Stimulated activated CD4-positive, alpha-beta T cell treated with anti-CD3 and anti-CD28 coated beads, Interleukin-1b, Interleukin-23, amount 100 ng/mL, for 24 hours (primary cell): Measurements from ENCODE around the gene HMSD.
"Not testable (repeated sequence)": the region's sequence is repeated elsewhere in the genome, so short reads cannot be mapped to it uniquely, and the experiment has no call there.

ENCODE experiments used
- DNase-seq, 4 experiments: peaks; one replicate each; pipeline ENCODE4 v3.0.0-alpha.2; 2020; ENCODE audit warnings: low read depth in 4 of 4, low spot score in 1 of 4

HMSD gene, protein sequence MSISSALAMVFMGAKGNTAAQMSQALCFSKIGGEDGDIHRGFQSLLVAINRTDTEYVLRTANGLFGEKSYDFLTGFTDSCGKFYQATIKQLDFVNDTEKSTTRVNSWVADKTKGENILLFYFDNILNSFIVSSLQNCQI

GRCh38 chr18:63949068-63949737 lies at the start of gene HMSD:
Gene HMSD, plus strand, starts transcription at chr18:63949301. Its CDS starts 4,155 bp downstream, at chr18:63953456.
- peak in 2 of 4 experiments; percentile 40 to 65 for DNase-seq

GRCh38 chr18:63903851-63904570 lies 45.1 kb upstream of the HMSD start:
- no peak for DNase-seq

DNA sequence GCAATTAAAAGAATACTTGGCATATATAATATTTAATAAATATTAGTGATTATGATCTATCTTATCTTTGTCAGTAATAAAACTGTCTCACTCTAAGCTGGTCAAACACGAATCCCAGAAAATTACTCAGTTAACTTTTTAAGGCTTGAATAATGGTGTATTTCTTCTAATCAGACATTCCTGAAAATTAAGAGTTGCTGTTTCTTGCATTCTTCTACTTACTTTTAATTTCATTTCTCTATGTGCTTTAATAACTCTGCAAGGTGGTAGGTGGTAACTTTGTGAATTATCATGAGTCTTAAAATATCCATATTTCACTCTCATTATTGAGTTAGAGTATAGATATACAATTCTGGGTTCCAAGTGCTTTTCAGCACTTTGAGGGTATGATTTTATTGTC lies 44.4 kb upstream of the HMSD start:
- no peak for DNase-seq

DNA sequence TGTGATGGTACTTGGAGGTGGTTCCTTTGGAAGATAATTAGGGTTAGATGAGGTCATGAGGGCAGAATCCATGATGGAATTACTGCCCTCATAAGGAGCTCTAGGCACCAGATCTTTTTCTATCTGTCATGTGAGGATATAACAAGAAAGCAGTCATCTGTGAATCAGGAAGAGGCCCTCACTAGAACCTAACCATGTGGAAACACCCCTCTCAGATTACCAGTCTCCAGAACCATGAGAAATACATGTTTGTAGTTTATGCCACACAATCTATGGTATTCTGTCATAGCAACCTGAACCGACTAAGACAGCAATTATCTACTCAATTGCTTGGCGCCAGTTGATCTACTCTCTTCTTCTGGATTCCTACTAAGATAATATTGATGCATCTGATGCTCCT lies 43.7 kb upstream of the HMSD start:
- DNase-seq, result no peak

GRCh38 chr18:63906056-63906455 lies 43.0 kb upstream of the HMSD start:
- no peak for DNase-seq

DNA sequence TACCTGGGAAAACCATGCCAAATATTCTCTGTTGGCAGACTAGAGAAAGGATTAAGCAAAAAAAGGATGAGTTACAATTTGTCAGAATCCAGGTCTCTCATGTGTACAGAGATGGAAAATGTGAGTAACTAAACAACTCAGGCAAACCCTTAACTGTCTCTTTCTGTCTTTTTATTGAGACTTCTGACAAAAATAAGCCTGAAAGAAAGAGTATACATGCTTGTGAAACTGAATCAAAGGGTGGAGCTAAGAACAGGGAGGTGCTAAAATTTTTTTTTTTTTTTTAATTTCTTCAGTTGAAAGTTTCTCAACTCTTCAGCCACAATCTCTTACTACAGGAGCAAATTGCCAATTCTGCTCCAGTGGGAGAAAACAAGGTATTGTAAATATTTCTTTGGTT lies 41.4 kb upstream of the HMSD start, which contains the start of gene SERPINB10:
SERPINB10 (plus strand) TSS at position 295 of the 400 bp plus-strand sequence. CDS start 7,553 bp downstream, outside the sequence.
- no peak for DNase-seq

DNA sequence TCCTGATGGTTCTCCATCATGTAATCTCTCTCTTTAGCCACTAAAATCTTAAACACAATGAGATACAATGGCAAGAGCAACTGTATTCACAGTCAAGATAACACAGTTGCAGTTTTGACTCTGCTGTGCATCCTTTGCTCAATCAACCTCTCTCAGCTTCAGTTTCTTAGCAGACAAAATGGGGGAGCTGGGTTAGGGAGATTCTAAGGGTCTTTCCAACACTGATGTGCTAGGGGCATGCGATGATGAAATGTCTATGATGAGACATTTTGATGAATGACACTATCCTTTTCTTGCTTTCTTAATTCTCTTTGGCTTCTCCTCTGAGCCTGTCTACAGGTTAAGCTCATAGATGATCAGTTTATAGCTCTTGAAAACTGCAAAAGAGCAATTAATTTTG lies 40.2 kb upstream of the HMSD start:
- no peak for DNase-seq

DNA sequence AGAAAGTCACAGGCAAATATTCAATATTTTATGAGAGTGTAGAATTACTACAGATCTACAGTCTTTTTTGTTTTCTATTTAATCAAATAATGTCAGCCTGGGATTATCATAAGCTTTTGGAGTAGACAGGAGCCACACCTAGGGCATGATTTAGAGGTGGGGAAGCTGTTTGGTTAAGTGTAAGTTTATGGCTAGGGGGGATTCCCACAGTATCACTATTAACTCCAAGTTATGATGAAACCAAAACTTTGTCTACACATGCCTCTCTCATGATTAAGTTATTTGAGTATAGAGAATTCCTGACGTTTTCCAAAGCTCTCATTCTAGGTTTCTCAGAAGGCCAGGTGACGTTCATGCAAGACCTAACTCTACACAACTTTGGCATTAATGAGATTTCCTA lies 39.2 kb upstream of the HMSD start:
- no peak for DNase-seq

DNA sequence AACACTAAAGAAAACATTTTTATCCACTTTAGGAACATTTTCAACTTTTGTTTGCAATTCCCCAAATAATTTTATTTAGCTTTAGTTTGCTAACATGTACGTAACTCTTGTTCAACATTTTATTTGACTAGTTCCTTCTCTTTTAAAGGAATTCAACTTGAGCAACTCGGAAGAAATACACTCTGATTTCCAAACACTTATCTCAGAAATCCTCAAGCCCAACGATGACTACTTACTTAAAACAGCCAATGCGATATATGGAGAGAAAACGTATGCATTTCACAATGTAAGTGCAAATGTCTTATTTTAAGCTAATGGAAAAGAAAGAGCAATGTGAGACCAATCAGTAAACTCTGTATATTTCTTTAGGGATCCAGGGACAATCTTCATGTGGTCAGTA lies 31.3 kb upstream of the HMSD start:
- no peak for DNase-seq

DNA sequence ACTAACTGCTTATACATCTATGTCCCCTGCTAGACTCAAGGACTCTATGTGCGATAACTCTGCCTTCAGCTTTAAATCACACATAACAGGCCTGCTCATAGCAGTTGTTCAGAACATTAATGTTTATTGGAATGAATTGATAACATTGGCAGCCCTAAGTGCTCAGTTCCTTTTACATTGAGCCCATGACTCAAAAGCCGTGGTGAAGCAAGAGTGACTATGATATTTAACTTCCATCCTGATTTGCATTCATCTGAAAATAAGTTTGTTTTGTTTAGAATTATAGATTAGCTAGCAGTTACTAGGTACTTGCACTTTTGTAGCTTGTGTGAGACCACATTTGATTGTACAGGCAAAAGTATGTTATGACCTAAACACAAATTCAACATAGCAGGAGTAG lies 27.1 kb upstream of the HMSD start:
- DNase-seq, result no peak

- DNase-seq, result no peak
These were observed 24.6 kb upstream of the HMSD start for GRCh38 chr18:63924551-63924950.

DNA sequence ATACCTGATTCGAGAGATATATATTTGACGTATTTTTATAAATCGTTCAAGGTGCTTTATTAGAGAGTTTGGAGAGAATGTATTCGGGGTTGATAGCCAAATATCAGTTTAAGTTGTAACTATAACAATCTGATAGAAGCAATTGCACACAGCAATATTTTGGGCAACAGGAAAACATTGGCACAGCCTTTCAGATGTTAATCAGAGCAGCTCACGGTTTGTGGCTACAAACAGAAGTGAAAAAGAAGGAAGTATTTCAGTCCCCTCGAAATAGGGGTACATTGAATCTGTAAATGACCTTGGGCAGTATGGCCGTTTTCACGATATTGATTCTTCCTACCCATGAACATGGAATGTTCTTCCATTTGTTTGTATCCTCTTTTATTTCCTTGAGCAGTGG lies 20.8 kb upstream of the HMSD start:
- no peak for DNase-seq

- DNase-seq, result not testable (repeated sequence)
These were observed 19.7 kb upstream of the HMSD start for GRCh38 chr18:63929369-63929768.

GRCh38 chr18:63930773-63931354 lies 18.2 kb upstream of the HMSD start:
- no peak for DNase-seq

- peak; percentile 23 to 52 (median 34) for DNase-seq
These were observed 12.8 kb upstream of the HMSD start for GRCh38 chr18:63936156-63936931.

- no peak for DNase-seq
These were observed 12.1 kb upstream of the HMSD start for GRCh38 chr18:63936932-63937393.

DNA sequence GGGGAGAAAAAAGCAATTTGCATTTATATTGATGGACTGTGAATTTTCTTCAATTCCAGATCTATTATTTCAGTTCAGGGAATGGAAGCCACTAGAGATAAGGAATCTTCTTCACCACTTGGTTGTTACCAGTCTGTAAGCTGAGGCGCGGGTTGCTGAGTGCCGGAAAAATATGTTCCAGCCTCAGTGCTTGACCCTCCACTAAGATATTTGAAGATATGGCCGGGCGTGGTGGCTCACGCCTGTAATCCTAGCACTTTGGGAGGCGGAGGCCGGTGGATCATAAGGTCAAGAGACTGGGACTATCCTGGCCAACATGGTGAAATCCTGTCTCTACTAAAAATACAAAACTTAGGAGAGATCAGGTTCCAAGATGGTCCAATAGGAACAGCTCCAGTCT lies 9.1 kb upstream of the HMSD start:
- no peak for DNase-seq

- DNase-seq, result not testable (repeated sequence)
These were observed 8.5 kb upstream of the HMSD start for GRCh38 chr18:63940543-63941050.

GRCh38 chr18:63947051-63947790 lies 1.9 kb upstream of the HMSD start:
- no peak for DNase-seq

- DNase-seq, result no peak
These were observed 2.2 kb downstream of the HMSD start for GRCh38 chr18:63951302-63951705.
